DOHH2 (cell line): ENCODE data around the gene CCBE1.

Experiments used
- H3F3A ChIP-seq: fragments of 200-600 bp; sonication (generic), shearing (Covaris generic); 2 replicates; pipeline ENCODE4 v1.6.0; 2016; ENCODE audit warnings: antibody characterized with exemption, mild to moderate bottlenecking; ENCODE audit not compliant: control insufficient read depth, insufficient read depth
- H3K27ac ChIP-seq: fragments of 200-600 bp; sonication (generic); 2 replicates; pipeline ENCODE4 v1.5.1; 2014; ENCODE audit warnings: low read depth, mild to moderate bottlenecking, low read length, moderate library complexity
- H3K27me3 ChIP-seq: fragments of 200-600 bp; sonication (generic); 2 replicates; pipeline ENCODE4 v1.6.1; 2014; ENCODE audit warnings: mild to moderate bottlenecking, low read length, mixed read lengths; ENCODE audit not compliant: control insufficient read depth
- H3K36me3 ChIP-seq: fragments of 200-600 bp; sonication (generic); 2 replicates; pipeline ENCODE4 v1.6.1; 2014; ENCODE audit warnings: mild to moderate bottlenecking, low read length, moderate library complexity, mixed read lengths; ENCODE audit not compliant: control insufficient read depth
- H3K4me1 ChIP-seq: fragments of 200-600 bp; sonication (generic); 2 replicates; pipeline ENCODE4 v1.6.1; 2014; ENCODE audit warnings: mild to moderate bottlenecking, low read length, mixed read lengths; ENCODE audit not compliant: control insufficient read depth
- H3K4me2 ChIP-seq: fragments of 200-600 bp; sonication (generic); 2 replicates; pipeline ENCODE4 v1.6.0; 2014; ENCODE audit warnings: mild to moderate bottlenecking, low read length, moderate library complexity
- H3K4me3 ChIP-seq: fragments of 200-600 bp; sonication (generic); 2 replicates; pipeline ENCODE4 v1.5.1; 2014; ENCODE audit warnings: mild to moderate bottlenecking, low read length, mixed read lengths
- H3K79me2 ChIP-seq: fragments of 200-600 bp; sonication (generic); 2 replicates; pipeline ENCODE4 v1.6.1; 2014; ENCODE audit warnings: mild to moderate bottlenecking, low read length, mixed read lengths; ENCODE audit not compliant: control insufficient read depth
- H3K9me2 ChIP-seq: fragments of 200-600 bp; sonication (generic); replicated peaks from 2 replicates; pipeline ENCODE4 v1.6.1; 2014; ENCODE audit warnings: mild to moderate bottlenecking, low read length, mixed read lengths; ENCODE audit not compliant: control insufficient read depth
- H3K9me3 ChIP-seq: fragments of 200-600 bp; sonication (generic); 2 replicates; pipeline ENCODE4 v1.6.1; 2014; ENCODE audit warnings: antibody characterized with exemption, low read length, mixed read lengths; ENCODE audit not compliant: control insufficient read depth, insufficient read depth
- H4K20me1 ChIP-seq: fragments of 200-600 bp; sonication (generic); 2 replicates; pipeline ENCODE4 v1.6.0; 2014; ENCODE audit warnings: low read depth, mild to moderate bottlenecking, antibody characterized with exemption, low read length, moderate library complexity; ENCODE audit not compliant: control insufficient read depth, insufficient read depth
- CTCF ChIP-seq: fragments of 200-600 bp; sonication (generic); IDR thresholded peaks from one replicate; pipeline ENCODE4 v1.5.1; 2014; ENCODE audit warnings: antibody characterized with exemption, mild to moderate bottlenecking, low read depth, low read length; ENCODE audit not compliant: poor library complexity, severe bottlenecking
- EZH2phosphoT487 ChIP-seq: fragments of 200-600 bp; sonication (generic); IDR thresholded peaks from 2 replicates; pipeline ENCODE4 v1.6.1; 2017; ENCODE audit warnings: borderline replicate concordance, mild to moderate bottlenecking, antibody characterized with exemption, low read length, moderate library complexity, mixed read lengths

CCBE1 gene

GRCh38 chr18:59515147-59515546, 182.1 kb downstream of the CCBE1 start:
- TF ChIP-seq CTCF = no peak
- no peak for TF ChIP-seq EZH2phosphoT487
- no peaks in the 10 kb centered on the region for H3K79me2 ChIP-seq
- H4K20me1 ChIP-seq = no peaks in the 10 kb centered on the region
- H3K9me3 ChIP-seq = no peaks in the 10 kb centered on the region
- no peaks in the 10 kb centered on the region for H3K4me1 ChIP-seq
- H3K9me2 ChIP-seq = no peaks in the 10 kb centered on the region
- no peaks in the 10 kb centered on the region for H3F3A ChIP-seq
- H3K36me3 ChIP-seq = no peaks in the 10 kb centered on the region
- no peak overlapping the region for H3K4me2 ChIP-seq
- no peak overlapping the region for H3K4me3 ChIP-seq
- H3K27ac ChIP-seq = no peak overlapping the region
- peaks cover 6% of the 10 kb centered on the region; the same call in 1 of the 2 replicates for H3K27me3 ChIP-seq

- Histone ChIP-seq H3K27me3 (peaks cover 6% of the 10 kb centered on the region; the same call in 1 of the 2 replicates), H3K4me2 (no peak overlapping the region), H3K4me3 (no peak overlapping the region), H3K27ac (no peak overlapping the region), H3K9me2 (no peaks in the 10 kb centered on the region), H3F3A (no peaks in the 10 kb centered on the region), H3K4me1 (no peaks in the 10 kb centered on the region), H3K36me3 (no peaks in the 10 kb centered on the region), H4K20me1 (no peaks in the 10 kb centered on the region), H3K9me3 (no peaks in the 10 kb centered on the region), H3K79me2 (no peaks in the 10 kb centered on the region)
- TF ChIP-seq EZH2phosphoT487 (no peak), CTCF (no peak)
Observed at GRCh38 chr18:59514203-59514602, 183.0 kb downstream of the CCBE1 start.

GRCh38 chr18:59512025-59512755, 185.0 kb downstream of the CCBE1 start:
- H3K79me2 ChIP-seq = no peaks in the 10 kb centered on the region
- H4K20me1 ChIP-seq = no peaks in the 10 kb centered on the region
- peaks cover 6% of the 10 kb centered on the region; the same call in 1 of the 2 replicates for H3K27me3 ChIP-seq
- no peaks in the 10 kb centered on the region for H3F3A ChIP-seq
- H3K27ac ChIP-seq = no peak overlapping the region
- H3K36me3 ChIP-seq = no peaks in the 10 kb centered on the region
- H3K4me1 ChIP-seq = no peaks in the 10 kb centered on the region
- H3K9me3 ChIP-seq = no peaks in the 10 kb centered on the region
- no peak for TF ChIP-seq EZH2phosphoT487
- no peak for TF ChIP-seq CTCF
- H3K4me2 ChIP-seq = no peak overlapping the region
- no peak overlapping the region for H3K4me3 ChIP-seq
- no peaks in the 10 kb centered on the region for H3K9me2 ChIP-seq
